ENCODE measurements around the gene EN2. TPM values are rescaled to one million over a fixed set of nuclear protein-coding genes. Genes with fewer than 3 reads are reported as not detected.

EN2 gene
- total and polyA plus RNA-seq, 11 donors, result 0.06 to 0.08 TPM; not detected in 9

DNA sequence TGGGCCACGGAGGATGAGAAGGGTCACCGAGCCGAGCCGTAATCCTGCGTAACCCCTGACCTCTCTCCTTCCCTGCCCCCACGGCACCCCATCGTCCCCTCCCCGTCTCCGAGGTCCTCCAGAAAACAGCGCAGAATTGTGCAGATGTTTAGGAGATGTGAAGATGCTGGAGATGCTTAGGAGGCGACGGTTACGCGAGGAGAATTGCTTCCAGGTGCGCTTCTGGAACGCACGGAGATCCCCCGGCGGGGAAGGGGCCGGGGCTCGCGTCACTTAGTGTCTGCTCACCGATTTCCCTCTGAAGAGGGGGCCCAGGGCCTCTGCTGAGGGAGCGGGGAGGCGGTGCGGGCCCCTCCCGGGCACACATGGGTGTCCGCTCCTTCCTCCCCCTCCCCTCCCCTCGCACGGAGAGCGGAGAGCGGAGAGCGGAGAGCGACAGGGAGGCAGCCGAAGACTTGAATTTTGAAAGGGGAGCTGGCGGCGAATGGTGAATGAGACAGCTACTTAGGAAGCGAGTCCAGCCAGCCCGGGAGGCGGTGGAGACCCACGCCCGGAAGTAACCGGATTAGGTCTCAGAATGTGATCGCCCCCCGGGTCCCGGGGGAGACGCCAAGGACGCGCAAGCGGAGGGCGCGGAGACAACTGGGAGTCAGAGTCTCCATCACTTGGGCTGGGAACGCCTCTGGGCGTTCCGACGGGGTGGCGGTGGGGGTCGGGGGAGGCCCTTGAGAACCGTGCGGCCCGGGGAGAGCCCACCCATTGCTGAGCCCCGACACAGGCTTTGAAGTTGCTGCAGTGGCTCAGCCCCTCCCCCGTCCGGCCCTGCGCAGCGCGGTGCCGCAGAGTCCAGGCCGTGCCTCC, 8.7 kb upstream of the EN2 start:
- Histone ChIP-seq H3K27me3 (peaks cover 67 to 96% (median 79%) of the 10 kb centered on the region in 9 donors), H3K9me3 (no peaks in the 10 kb centered on the region), H3K4me3 (peak overlapping the region in 1 of 12 donors; percentile 7), H3K4me1 (peaks cover 0 to 40% (median 8%) of the 10 kb centered on the region in 12 donors), H3K36me3 (no peaks in the 10 kb centered on the region), H3K27ac (no peak overlapping the region)
- TF ChIP-seq POLR2A (IDR thresholded peaks at IDR 0.05), result no peak
- TF ChIP-seq, protein P1, sequence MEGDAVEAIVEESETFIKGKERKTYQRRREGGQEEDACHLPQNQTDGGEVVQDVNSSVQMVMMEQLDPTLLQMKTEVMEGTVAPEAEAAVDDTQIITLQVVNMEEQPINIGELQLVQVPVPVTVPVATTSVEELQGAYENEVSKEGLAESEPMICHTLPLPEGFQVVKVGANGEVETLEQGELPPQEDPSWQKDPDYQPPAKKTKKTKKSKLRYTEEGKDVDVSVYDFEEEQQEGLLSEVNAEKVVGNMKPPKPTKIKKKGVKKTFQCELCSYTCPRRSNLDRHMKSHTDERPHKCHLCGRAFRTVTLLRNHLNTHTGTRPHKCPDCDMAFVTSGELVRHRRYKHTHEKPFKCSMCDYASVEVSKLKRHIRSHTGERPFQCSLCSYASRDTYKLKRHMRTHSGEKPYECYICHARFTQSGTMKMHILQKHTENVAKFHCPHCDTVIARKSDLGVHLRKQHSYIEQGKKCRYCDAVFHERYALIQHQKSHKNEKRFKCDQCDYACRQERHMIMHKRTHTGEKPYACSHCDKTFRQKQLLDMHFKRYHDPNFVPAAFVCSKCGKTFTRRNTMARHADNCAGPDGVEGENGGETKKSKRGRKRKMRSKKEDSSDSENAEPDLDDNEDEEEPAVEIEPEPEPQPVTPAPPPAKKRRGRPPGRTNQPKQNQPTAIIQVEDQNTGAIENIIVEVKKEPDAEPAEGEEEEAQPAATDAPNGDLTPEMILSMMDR (IDR thresholded peaks at IDR 0.05), result no peak
- intact Hi-C loops (cut with DNase I), result no loop called here
- ATAC-seq (no peak), DNase-seq (no peak)
- 1 to 4% (median 3%) methylated on average over 20 to 69 of the region's 69 CpGs for WGBS, 4 donors

DNA sequence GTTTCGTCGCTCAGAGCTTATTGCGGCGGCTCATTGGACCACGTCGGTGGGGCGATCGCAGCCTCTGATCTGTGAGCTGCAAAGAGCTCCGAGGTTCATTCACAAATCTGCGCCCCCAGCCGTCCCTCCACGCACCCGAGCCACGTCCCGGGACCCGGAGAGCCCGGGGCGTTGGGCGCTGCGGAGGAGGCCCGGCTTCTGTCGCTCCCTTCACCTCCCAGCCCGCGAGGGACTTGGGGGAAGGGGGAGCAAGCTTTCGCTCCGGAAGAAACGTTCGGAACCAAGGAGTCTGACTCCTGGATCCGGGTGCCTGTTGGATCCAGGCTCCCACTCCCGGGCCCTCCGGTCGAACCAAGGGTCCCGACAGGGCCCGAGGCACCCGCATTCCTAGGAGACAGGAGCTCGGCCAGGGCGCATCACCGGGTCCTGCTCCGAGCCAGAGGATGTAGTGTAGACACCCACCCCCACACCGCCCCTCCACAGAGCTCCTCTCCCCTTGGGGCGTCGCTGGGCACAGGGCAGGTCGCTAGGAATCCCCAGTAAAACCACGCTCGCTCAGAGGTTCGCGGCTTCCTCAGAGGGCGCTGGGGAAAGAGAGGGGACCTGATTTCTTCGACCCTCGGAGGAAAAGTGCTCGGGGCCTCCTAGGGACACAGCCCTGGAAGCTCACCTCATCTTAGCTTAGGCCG, 7.9 kb upstream of the EN2 start:
- DNase-seq, result no peak
- Histone ChIP-seq H3K4me3 (peak overlapping the region in 1 of 12 donors; percentile 7), H3K27me3 (peaks cover 74 to 98% (median 86%) of the 10 kb centered on the region in 9 donors)

DNA sequence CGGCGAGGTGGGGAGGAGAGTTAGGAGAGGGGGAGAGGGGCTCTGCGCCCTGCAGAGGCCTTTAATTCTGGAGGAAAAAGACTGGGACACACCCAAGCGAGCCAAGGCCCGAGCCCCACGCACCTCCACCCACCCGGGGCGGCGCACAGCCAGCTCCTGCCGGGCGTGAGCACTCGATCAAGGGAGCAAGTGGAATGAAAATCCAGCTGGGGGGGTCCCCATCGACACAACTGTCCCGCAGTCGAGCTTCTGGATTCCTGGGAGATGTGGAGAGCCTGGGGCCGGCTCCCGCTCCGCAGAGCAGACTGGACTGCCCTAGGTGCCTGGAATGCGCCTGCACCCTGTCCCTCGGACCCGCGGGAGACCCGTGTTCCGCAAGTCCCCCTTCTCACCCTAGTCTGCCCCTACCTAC, 7.4 kb upstream of the EN2 start:
- no peak for TF ChIP-seq POLR2A (IDR thresholded peaks at IDR 0.05)
- TF ChIP-seq, protein P1 (IDR thresholded peaks at IDR 0.05), result no peak
- Histone ChIP-seq H3K9me3 (no peaks in the 10 kb centered on the region), H3K4me1 (peaks cover 0 to 47% (median 13%) of the 10 kb centered on the region in 12 donors), H3K4me3 (no peak overlapping the region), H3K27me3 (peaks cover 80 to 98% (median 92%) of the 10 kb centered on the region in 9 donors), H3K27ac (no peak overlapping the region), H3K36me3 (no peaks in the 10 kb centered on the region)
- DNase-seq (no peak), ATAC-seq (no peak)
- intact Hi-C loops (cut with DNase I), result loop anchor here in 3 of 10 donors (10.0 kb wide), 3 partner anchors 54 to 76 kb away; no protein-coding TSS in a partner anchor
- WGBS, 4 donors, result 1 to 5% (median 2%) methylated on average over 18 to 24 of the region's 24 CpGs

More for the DNA sequence above, 7.9 kb upstream of the EN2 start:
- intact Hi-C loops (cut with DNase I), result loop anchor here in 3 of 10 donors (10.0 kb wide), 3 partner anchors 55 to 75 kb away; no protein-coding TSS in a partner anchor
- WGBS, 4 donors, result 0 to 4% (median 2%) methylated on average over 28 to 52 of the region's 52 CpGs
- H3K27ac ChIP-seq, result no peak overlapping the region
- H3K36me3 ChIP-seq, result no peaks in the 10 kb centered on the region
- H3K9me3 ChIP-seq, result no peaks in the 10 kb centered on the region
- no peak for TF ChIP-seq POLR2A (IDR thresholded peaks at IDR 0.05)
- TF ChIP-seq, protein P1 (IDR thresholded peaks at IDR 0.05), result no peak
- peaks cover 0 to 47% (median 13%) of the 10 kb centered on the region in 12 donors for H3K4me1 ChIP-seq
- no peak for ATAC-seq
